Activated CD8-positive, alpha-beta T cell treated with anti-CD3 and anti-CD28 coated beads, Interleukin-2, amount 10 ng/mL, durations not matched to agents 7 days and 5 days (primary cell): Measurements from ENCODE around the gene SLC12A8. TPM values are rescaled to one million over a fixed set of nuclear protein-coding genes. Genes with fewer than 3 reads are reported as not detected.
"Not testable (repeated sequence)": the region's sequence is repeated elsewhere in the genome, so short reads cannot be mapped to it uniquely, and the experiment has no call there.

Source experiments
- ATAC-seq: fragments of 150-1000 bp; cut with Tn5 transposase; one replicate; pipeline ENCODE4 v1.10.0; 2021; ENCODE audit warnings: moderate library complexity
- CTCF ChIA-PET: fragments of 350-600 bp; sonication (Branson Sonifier 250); formaldehyde crosslinking; loops from one replicate; lab custom pipeline; 2021; ENCODE audit warnings: antibody characterized with exemption; lab: Charles Lee
- POLR2A ChIA-PET: fragments of 350-600 bp; sonication (Branson Sonifier 250); formaldehyde crosslinking; loops from one replicate; lab custom pipeline; 2021; ENCODE audit warnings: antibody characterized with exemption; lab: Charles Lee
- DNase-seq: peaks from one replicate; pipeline ENCODE4 v3.0.0-alpha.2; 2020
- H3K27ac Mint-ChIP-seq: one replicate; pipeline ENCODE4 v1.8.0; 2021; ENCODE audit warnings: mild to moderate bottlenecking, mixed read lengths
- H3K27me3 Mint-ChIP-seq: one replicate; pipeline ENCODE4 v1.8.0; 2021; ENCODE audit warnings: low read depth, mixed read lengths
- H3K36me3 Mint-ChIP-seq: one replicate; pipeline ENCODE4 v1.8.0; 2021; ENCODE audit warnings: low read depth, mixed read lengths
- H3K4me1 Mint-ChIP-seq: one replicate; pipeline ENCODE4 v1.8.0; 2021; ENCODE audit warnings: low read depth, mixed read lengths
- H3K4me3 Mint-ChIP-seq: one replicate; pipeline ENCODE4 v1.8.0; 2021; ENCODE audit warnings: mild to moderate bottlenecking, mixed read lengths
- H3K9me3 Mint-ChIP-seq: one replicate; pipeline ENCODE4 v1.8.0; 2022; ENCODE audit warnings: mixed read lengths; ENCODE audit not compliant: insufficient read depth
- total RNA-seq, 2 experiments: library from RNA; stranded (reverse); gene quantifications; one replicate each; pipeline ENCODE4 v1.2.3, GENCODE V29; 2021

Gene SLC12A8
- total RNA-seq, 2 experiments from 2014 or later: 0.45 to 0.50 TPM

- peaks cover 10% of the 10 kb centered on the region for H3K9me3 Mint-ChIP-seq
- no peak overlapping the region for H3K4me3 Mint-ChIP-seq
- H3K4me1 Mint-ChIP-seq: peaks cover 17% of the 10 kb centered on the region
- CTCF ChIA-PET: no interaction called here
- H3K27ac Mint-ChIP-seq: no peak overlapping the region
- no peak for ATAC-seq
- POLR2A ChIA-PET: no interaction called here
- DNase-seq: no peak
- peaks cover 13% of the 10 kb centered on the region for H3K36me3 Mint-ChIP-seq
- H3K27me3 Mint-ChIP-seq: peaks cover 8% of the 10 kb centered on the region
Observed at GRCh38 chr3:125104639-125105038, 107.9 kb downstream of the SLC12A8 start.

- ATAC-seq (no peak), DNase-seq (no peak)
- H3K9me3 Mint-ChIP-seq: peaks cover 10% of the 10 kb centered on the region
- H3K27me3 Mint-ChIP-seq: peaks cover 11% of the 10 kb centered on the region
- H3K4me3 Mint-ChIP-seq: no peak overlapping the region
- POLR2A ChIA-PET: no interaction called here
- H3K27ac Mint-ChIP-seq: no peak overlapping the region
- CTCF ChIA-PET: no interaction called here
- H3K4me1 Mint-ChIP-seq: peaks cover 5% of the 10 kb centered on the region
- peaks cover 13% of the 10 kb centered on the region for H3K36me3 Mint-ChIP-seq
Observed at GRCh38 chr3:125103406-125103805, 109.1 kb downstream of the SLC12A8 start.

DNA sequence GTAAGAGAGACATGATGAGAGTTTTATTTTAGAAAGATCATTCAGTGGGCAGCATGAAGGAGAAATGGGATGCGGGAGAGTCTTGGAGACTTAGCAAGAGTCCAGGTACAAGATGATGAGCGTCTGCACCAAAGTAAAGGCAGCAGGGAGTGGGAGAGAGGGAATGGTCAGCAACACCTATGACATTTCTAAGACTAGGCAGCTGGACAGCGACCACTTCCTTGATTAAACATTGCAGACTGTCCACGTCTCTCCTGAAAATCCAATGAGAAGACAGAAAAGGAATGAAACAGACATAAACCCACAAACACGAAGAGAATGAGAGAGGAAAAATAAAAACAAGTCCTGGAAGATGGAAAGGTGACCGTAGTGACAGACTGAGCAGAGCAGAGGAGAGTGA, 110.1 kb downstream of the SLC12A8 start:
- Mint-ChIP-seq H3K27ac (no peak overlapping the region), H3K4me3 (no peak overlapping the region), H3K27me3 (peaks cover 11% of the 10 kb centered on the region), H3K36me3 (peaks cover 13% of the 10 kb centered on the region), H3K4me1 (peaks cover 5% of the 10 kb centered on the region), H3K9me3 (peaks cover 10% of the 10 kb centered on the region)
- DNase-seq (no peak), ATAC-seq (no peak)
- ChIA-PET POLR2A (no interaction called here), CTCF (no interaction called here)

- ChIA-PET CTCF (no interaction called here), POLR2A (no interaction called here)
- no peak for DNase-seq
- no peaks in the 10 kb centered on the region for H3K9me3 Mint-ChIP-seq
- ATAC-seq: no peak
- no peak overlapping the region for H3K27ac Mint-ChIP-seq
- no peak overlapping the region for H3K4me3 Mint-ChIP-seq
- no peaks in the 10 kb centered on the region for H3K4me1 Mint-ChIP-seq
- peaks cover 3% of the 10 kb centered on the region for H3K36me3 Mint-ChIP-seq
- H3K27me3 Mint-ChIP-seq: peaks cover 11% of the 10 kb centered on the region
Observed at GRCh38 chr3:125098611-125099291, 113.8 kb downstream of the SLC12A8 start.

- ATAC-seq (no peak), DNase-seq (no peak)
- H3K4me1 Mint-ChIP-seq: no peaks in the 10 kb centered on the region
- no peaks in the 10 kb centered on the region for H3K9me3 Mint-ChIP-seq
- no peak overlapping the region for H3K4me3 Mint-ChIP-seq
- ChIA-PET CTCF (no interaction called here), POLR2A (no interaction called here)
- no peak overlapping the region for H3K27ac Mint-ChIP-seq
- H3K36me3 Mint-ChIP-seq: peaks cover 8% of the 10 kb centered on the region
- H3K27me3 Mint-ChIP-seq: peaks cover 5% of the 10 kb centered on the region
Observed at GRCh38 chr3:125090649-125091048, 121.9 kb downstream of the SLC12A8 start.

- no peaks in the 10 kb centered on the region for H3K4me1 Mint-ChIP-seq
- peaks cover 13% of the 10 kb centered on the region for H3K27me3 Mint-ChIP-seq
- H3K27ac Mint-ChIP-seq: no peak overlapping the region
- H3K36me3 Mint-ChIP-seq: peaks cover 8% of the 10 kb centered on the region
- ChIA-PET CTCF (no interaction called here), POLR2A (no interaction called here)
- ATAC-seq (no peak), DNase-seq (no peak)
- H3K4me3 Mint-ChIP-seq: no peak overlapping the region
- no peaks in the 10 kb centered on the region for H3K9me3 Mint-ChIP-seq
Observed at GRCh38 chr3:125087768-125088391, 124.7 kb downstream of the SLC12A8 start.

- Mint-ChIP-seq H3K4me1 (peaks cover 3% of the 10 kb centered on the region), H3K27me3 (peaks cover 13% of the 10 kb centered on the region), H3K4me3 (no peak overlapping the region), H3K9me3 (no peaks in the 10 kb centered on the region), H3K27ac (no peak overlapping the region), H3K36me3 (no peaks in the 10 kb centered on the region)
- ChIA-PET POLR2A (no interaction called here), CTCF (no interaction called here)
- ATAC-seq (no peak), DNase-seq (no peak)
Observed at GRCh38 chr3:125085166-125085565, 127.4 kb downstream of the SLC12A8 start.

GRCh38 chr3:125083776-125084175, 128.8 kb downstream of the SLC12A8 start:
- Mint-ChIP-seq H3K27me3 (peaks cover 13% of the 10 kb centered on the region), H3K4me3 (no peak overlapping the region), H3K9me3 (no peaks in the 10 kb centered on the region), H3K4me1 (peaks cover 16% of the 10 kb centered on the region), H3K36me3 (no peaks in the 10 kb centered on the region), H3K27ac (no peak overlapping the region)
- DNase-seq (no peak), ATAC-seq (no peak)
- CTCF ChIA-PET: interaction anchor here (1.3 kb wide), 1 partner anchor 8 kb away, joined by 3 read pairs; no protein-coding TSS in a partner anchor
- POLR2A ChIA-PET: no interaction called here

- POLR2A ChIA-PET, H3K27ac Mint-ChIP-seq, H3K36me3 Mint-ChIP-seq, CTCF ChIA-PET, ATAC-seq, H3K4me3 Mint-ChIP-seq, H3K9me3 Mint-ChIP-seq, DNase-seq: not testable (repeated sequence)
- H3K27me3 Mint-ChIP-seq: peaks cover 11% of the 10 kb centered on the region
- peaks cover 30% of the 10 kb centered on the region for H3K4me1 Mint-ChIP-seq
Observed at GRCh38 chr3:125082339-125082738, 130.2 kb downstream of the SLC12A8 start.

GRCh38 chr3:125080077-125080476, 132.5 kb downstream of the SLC12A8 start:
- no peaks in the 10 kb centered on the region for H3K9me3 Mint-ChIP-seq
- no peak for ATAC-seq
- no peak overlapping the region for H3K27ac Mint-ChIP-seq

DNA sequence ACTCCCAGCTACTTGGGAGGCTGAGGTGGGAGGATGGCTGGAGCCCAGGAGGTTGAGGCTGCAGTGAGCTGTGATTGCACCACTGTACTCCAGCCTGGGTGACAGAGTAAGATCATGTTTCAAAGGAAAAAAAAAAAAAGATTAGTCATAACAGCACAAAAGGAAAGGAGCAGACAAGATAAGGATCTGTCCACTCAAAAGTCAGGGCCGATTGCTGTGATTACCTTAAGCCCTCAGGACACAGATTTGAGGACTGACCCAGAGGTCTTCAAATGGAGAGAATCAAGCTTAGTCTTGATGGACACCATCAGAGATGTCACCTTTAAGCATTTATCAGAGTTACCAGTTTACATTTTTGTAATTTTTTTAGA, 132.9 kb downstream of the SLC12A8 start:
- ATAC-seq: no peak
- Mint-ChIP-seq H3K4me3 (no peak overlapping the region), H3K27me3 (peaks cover 11% of the 10 kb centered on the region), H3K36me3 (no peaks in the 10 kb centered on the region), H3K9me3 (no peaks in the 10 kb centered on the region), H3K4me1 (peaks cover 37% of the 10 kb centered on the region), H3K27ac (no peak overlapping the region)
- no peak for DNase-seq
- CTCF ChIA-PET: no interaction called here
- POLR2A ChIA-PET: no interaction called here

More at GRCh38 chr3:125080077-125080476, 132.5 kb downstream of the SLC12A8 start:
- CTCF ChIA-PET: no interaction called here
- Mint-ChIP-seq H3K4me1 (peaks cover 37% of the 10 kb centered on the region), H3K27me3 (peaks cover 11% of the 10 kb centered on the region), H3K36me3 (no peaks in the 10 kb centered on the region), H3K4me3 (no peak overlapping the region)
- POLR2A ChIA-PET: no interaction called here
- no peak for DNase-seq

- Mint-ChIP-seq H3K4me3 (no peak overlapping the region), H3K27me3 (peaks cover 6% of the 10 kb centered on the region)
- CTCF ChIA-PET: no interaction called here
Observed at GRCh38 chr3:125078951-125079674, 133.4 kb downstream of the SLC12A8 start.

More at GRCh38 chr3:125078951-125079674, 133.4 kb downstream of the SLC12A8 start:
- Mint-ChIP-seq H3K27ac (no peak overlapping the region), H3K4me1 (peaks cover 37% of the 10 kb centered on the region), H3K36me3 (no peaks in the 10 kb centered on the region), H3K9me3 (no peaks in the 10 kb centered on the region)
- no peak for DNase-seq
- no peak for ATAC-seq
- POLR2A ChIA-PET: no interaction called here
